ENCODE data around the gene GPR42. TPM values are rescaled to one million over a fixed set of nuclear protein-coding genes. Genes with fewer than 3 reads are reported as not detected.

The GPR42 gene
- total and polyA plus RNA-seq, 4 experiments from 2014 or later, result not detected

DNA sequence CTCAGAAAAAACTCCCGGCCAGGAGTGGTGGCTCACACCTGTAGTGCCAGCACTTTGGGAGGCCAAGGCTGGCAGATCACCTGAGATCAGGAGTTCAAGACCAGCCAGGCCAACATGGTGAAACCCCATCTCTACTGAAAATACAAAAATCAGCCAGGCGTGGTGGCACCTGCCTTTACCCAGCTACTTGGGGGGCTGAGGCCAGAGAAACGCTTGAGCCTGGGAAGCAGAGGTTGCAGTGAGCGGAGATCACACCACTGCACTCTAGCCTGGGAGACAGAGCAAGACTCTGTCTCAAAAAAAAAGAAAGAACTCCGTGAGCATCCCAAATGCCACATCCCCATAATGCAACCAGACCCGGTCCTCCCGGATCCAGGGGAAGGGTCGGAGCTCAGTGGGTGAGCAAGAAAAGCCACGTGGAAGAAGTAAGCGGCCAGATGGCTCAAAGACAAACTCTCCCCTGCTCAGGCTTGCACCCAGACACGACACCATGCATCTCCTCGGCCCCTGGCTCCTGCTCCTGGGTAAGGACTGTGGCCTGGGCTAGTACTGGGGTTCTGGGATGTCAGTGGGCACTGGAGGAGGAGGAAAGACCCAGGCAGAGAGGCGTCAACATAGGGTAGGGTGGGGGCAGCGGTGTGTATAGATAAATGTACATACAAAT lies 39.2 kb upstream of the GPR42 start:
- Histone ChIP-seq H3K4me1 (ENCODE audit: insufficient read depth, low read length) (peaks cover 9% of the 10 kb centered on the region), H3K27ac (ENCODE audit: low read depth, low read length) (no peak overlapping the region), H3K36me3 (ENCODE audit: insufficient read depth, low read length) (no peaks in the 10 kb centered on the region), H3K9me3 (ENCODE audit: control insufficient read depth in 1 of 2, low read length in 2 of 2) (no peaks in the 10 kb centered on the region), H3K4me3 (ENCODE audit: low read length in 2 of 2) (no peak overlapping the region), H3K27me3 (ENCODE audit: insufficient read depth, low read length) (no peaks in the 10 kb centered on the region)
- H3K9me3 Mint-ChIP-seq, result no peaks in the 10 kb centered on the region
- no peak overlapping the region for H3K27ac Mint-ChIP-seq
- peaks cover 6 to 15% (median 10%) of the 10 kb centered on the region in 4 donors for H3K4me1 Mint-ChIP-seq
- peak in 1 of 5 donors; percentile 7 for DNase-seq
- CTCF ChIA-PET (ENCODE audit: partially characterized antibody), result interaction anchor here (0.9 kb wide), 1 partner anchor 164 kb away, joined by 3 read pairs; no protein-coding TSS in a partner anchor
- no peak overlapping the region for H3K4me3 Mint-ChIP-seq
- no peaks in the 10 kb centered on the region for H3K36me3 Mint-ChIP-seq
- POLR2A ChIA-PET (ENCODE audit: partially characterized antibody), result interaction anchor here (0.6 kb wide), 1 partner anchor 15 kb away, joined by 3 read pairs; no protein-coding TSS in a partner anchor
- H3K27me3 Mint-ChIP-seq, result peaks cover 7 to 26% of the 10 kb centered on the region in 2 donors
- intact Hi-C loops (cut with micrococcal nuclease), result no loop called here

GRCh38 chr19:35332817-35333216 lies 38.1 kb upstream of the GPR42 start:
- intact Hi-C loops (cut with micrococcal nuclease), result no loop called here
- H3K27ac Mint-ChIP-seq, result peak overlapping the region in 2 of 7 donors; percentile 9 to 18
- no peaks in the 10 kb centered on the region for H3K36me3 Mint-ChIP-seq
- ChIA-PET CTCF (ENCODE audit: partially characterized antibody) (interaction anchor here (0.9 to 1.6 kb wide), 3 partner anchors 20 to 162 kb away, joined by 3 to 7 read pairs (median 5); no protein-coding TSS in a partner anchor), POLR2A (ENCODE audit: partially characterized antibody) (no interaction called here)
- peak; percentile 12 to 35 (median 22) for DNase-seq
- no peak overlapping the region for H3K4me3 ChIP-seq (ENCODE audit: low read length in 2 of 2)
- H3K27me3 ChIP-seq (ENCODE audit: insufficient read depth, low read length), result no peaks in the 10 kb centered on the region
- no peaks in the 10 kb centered on the region for H3K36me3 ChIP-seq (ENCODE audit: insufficient read depth, low read length)
- H3K4me1 Mint-ChIP-seq, result peaks cover 6 to 15% (median 10%) of the 10 kb centered on the region in 4 donors
- H3K27ac ChIP-seq (ENCODE audit: low read depth, low read length), result no peak overlapping the region
- no peaks in the 10 kb centered on the region for H3K9me3 ChIP-seq (ENCODE audit: control insufficient read depth in 1 of 2, low read length in 2 of 2)
- H3K27me3 Mint-ChIP-seq, result peaks cover 3 to 25% of the 10 kb centered on the region in 2 donors
- no peaks in the 10 kb centered on the region for H3K9me3 Mint-ChIP-seq
- peak overlapping the region in 2 of 8 donors; percentile 63 to 67 for H3K4me3 Mint-ChIP-seq
- peaks cover 9% of the 10 kb centered on the region for H3K4me1 ChIP-seq (ENCODE audit: insufficient read depth, low read length)

DNA sequence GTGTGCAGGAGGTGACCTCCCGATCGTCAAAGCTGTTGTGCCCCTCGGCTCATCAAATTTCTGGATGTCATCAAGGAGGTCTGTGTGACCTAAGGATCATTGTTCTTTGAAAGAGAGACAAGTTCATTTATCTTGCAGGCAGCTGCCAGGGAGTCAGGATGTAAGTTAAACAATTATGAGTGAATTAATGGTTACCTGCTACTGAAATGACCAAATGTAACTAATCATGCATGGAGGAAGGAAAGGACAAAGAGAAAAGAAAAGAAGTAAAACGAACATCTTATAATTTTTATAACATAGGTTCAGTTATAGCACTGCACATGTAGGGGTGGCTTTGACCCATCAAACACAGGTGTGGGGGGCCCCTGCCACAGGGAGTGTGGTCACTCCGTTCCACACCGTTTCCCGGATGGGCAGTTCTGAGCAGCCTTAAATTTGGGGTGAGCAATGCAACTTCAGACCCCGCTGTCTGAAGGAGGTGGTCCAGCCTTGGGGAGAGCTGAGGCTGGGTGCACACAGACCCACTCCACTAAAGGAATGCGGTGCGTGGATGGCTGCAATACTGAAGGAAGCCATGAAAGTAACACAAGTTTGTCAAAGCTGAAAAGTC lies 36.6 kb upstream of the GPR42 start:
- Mint-ChIP-seq H3K27me3 (peaks cover 3 to 21% of the 10 kb centered on the region in 2 donors), H3K9me3 (no peaks in the 10 kb centered on the region), H3K4me1 (peaks cover 6 to 15% (median 10%) of the 10 kb centered on the region in 4 donors), H3K36me3 (no peaks in the 10 kb centered on the region), H3K4me3 (no peak overlapping the region), H3K27ac (no peak overlapping the region)
- H3K4me3 ChIP-seq (ENCODE audit: low read length in 2 of 2), result no peak overlapping the region
- H3K27ac ChIP-seq (ENCODE audit: low read depth, low read length), result no peak overlapping the region
- DNase-seq, result no peak
- peaks cover 9% of the 10 kb centered on the region for H3K4me1 ChIP-seq (ENCODE audit: insufficient read depth, low read length)
- H3K36me3 ChIP-seq (ENCODE audit: insufficient read depth, low read length), result no peaks in the 10 kb centered on the region
- ChIA-PET POLR2A (ENCODE audit: partially characterized antibody) (no interaction called here), CTCF (ENCODE audit: partially characterized antibody) (interaction anchor here (0.7 to 1.6 kb wide), 3 partner anchors 12 to 161 kb away, joined by 4 to 7 read pairs (median 5); no protein-coding TSS in a partner anchor)
- H3K9me3 ChIP-seq (ENCODE audit: control insufficient read depth in 1 of 2, low read length in 2 of 2), result no peaks in the 10 kb centered on the region
- H3K27me3 ChIP-seq (ENCODE audit: insufficient read depth, low read length), result no peaks in the 10 kb centered on the region
- intact Hi-C loops (cut with micrococcal nuclease), result no loop called here

- ChIA-PET POLR2A (ENCODE audit: partially characterized antibody) (no interaction called here), CTCF (ENCODE audit: partially characterized antibody) (no interaction called here)
- intact Hi-C loops (cut with micrococcal nuclease), result no loop called here
- no peaks in the 10 kb centered on the region for H3K36me3 ChIP-seq (ENCODE audit: insufficient read depth, low read length)
- peak in 1 of 5 donors; percentile 2 for DNase-seq
- Mint-ChIP-seq H3K4me1 (peaks cover 6 to 15% (median 10%) of the 10 kb centered on the region in 4 donors), H3K9me3 (no peaks in the 10 kb centered on the region), H3K27me3 (peaks cover 0 to 13% of the 10 kb centered on the region in 2 donors), H3K36me3 (no peaks in the 10 kb centered on the region), H3K4me3 (no peak overlapping the region), H3K27ac (no peak overlapping the region)
- H3K9me3 ChIP-seq (ENCODE audit: control insufficient read depth in 1 of 2, low read length in 2 of 2), result no peaks in the 10 kb centered on the region
- no peak overlapping the region for H3K4me3 ChIP-seq (ENCODE audit: low read length in 2 of 2)
- no peaks in the 10 kb centered on the region for H3K27me3 ChIP-seq (ENCODE audit: insufficient read depth, low read length)
- no peak overlapping the region for H3K27ac ChIP-seq (ENCODE audit: low read depth, low read length)
- H3K4me1 ChIP-seq (ENCODE audit: insufficient read depth, low read length), result peaks cover 9% of the 10 kb centered on the region
Observed at GRCh38 chr19:35336166-35336955, 34.5 kb upstream of the GPR42 start.

DNA sequence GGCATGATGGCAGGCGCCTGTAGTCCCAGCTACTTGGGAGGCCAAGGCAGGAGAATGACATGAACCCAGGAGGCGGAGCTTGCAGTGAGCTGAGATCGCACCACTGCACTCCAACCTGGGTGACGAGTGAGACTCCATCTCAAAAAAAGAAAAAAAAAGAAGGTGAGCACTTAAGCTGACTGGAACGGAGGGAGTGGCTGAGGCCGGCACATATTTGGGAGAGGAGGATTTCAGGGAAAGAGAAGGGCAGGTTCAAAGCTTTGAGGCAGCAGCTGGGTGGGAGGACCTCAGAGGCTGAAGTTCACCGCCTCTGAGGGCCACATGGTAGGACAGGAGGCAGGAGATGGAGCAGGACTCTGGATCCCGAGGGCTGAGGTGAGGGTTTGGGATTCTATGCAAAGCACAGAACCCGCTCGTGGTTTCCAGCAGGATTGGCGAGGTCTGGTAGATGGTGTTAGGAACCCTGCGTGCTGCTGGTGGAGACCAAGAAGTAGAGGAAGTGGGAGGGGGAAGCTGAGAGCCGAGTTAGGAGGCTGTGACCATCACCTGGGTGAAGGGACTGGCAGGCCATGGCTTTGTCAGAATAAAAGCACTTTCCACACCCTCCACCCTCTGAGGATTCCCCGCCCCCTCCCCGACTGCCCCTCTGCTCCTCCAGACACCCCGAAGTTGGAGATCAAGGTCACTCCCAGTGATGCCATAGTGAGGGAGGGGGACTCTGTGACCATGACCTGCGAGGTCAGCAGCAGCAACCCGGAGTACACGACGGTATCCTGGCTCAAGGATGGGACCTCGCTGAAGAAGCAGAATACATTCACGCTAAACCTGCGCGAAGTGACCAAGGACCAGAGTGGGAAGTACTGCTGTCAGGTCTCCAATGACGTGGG lies 33.5 kb upstream of the GPR42 start:
- Histone ChIP-seq H3K9me3 (ENCODE audit: control insufficient read depth in 1 of 2, low read length in 2 of 2) (no peaks in the 10 kb centered on the region), H3K4me3 (ENCODE audit: low read length in 2 of 2) (no peak overlapping the region), H3K4me1 (ENCODE audit: insufficient read depth, low read length) (peaks cover 9% of the 10 kb centered on the region), H3K27ac (ENCODE audit: low read depth, low read length) (no peak overlapping the region), H3K27me3 (ENCODE audit: insufficient read depth, low read length) (no peaks in the 10 kb centered on the region), H3K36me3 (ENCODE audit: insufficient read depth, low read length) (no peaks in the 10 kb centered on the region)
- CTCF ChIA-PET (ENCODE audit: partially characterized antibody), result no interaction called here
- no peak overlapping the region for H3K27ac Mint-ChIP-seq
- intact Hi-C loops (cut with micrococcal nuclease), result no loop called here
- POLR2A ChIA-PET (ENCODE audit: partially characterized antibody), result no interaction called here
- no peak overlapping the region for H3K4me3 Mint-ChIP-seq
- no peaks in the 10 kb centered on the region for H3K9me3 Mint-ChIP-seq
- H3K27me3 Mint-ChIP-seq, result peaks cover under 1 to 13% of the 10 kb centered on the region in 2 donors
- DNase-seq, result peak in 1 of 5 donors; percentile 13
- H3K4me1 Mint-ChIP-seq, result peaks cover 7 to 18% (median 10%) of the 10 kb centered on the region in 4 donors
- H3K36me3 Mint-ChIP-seq, result no peaks in the 10 kb centered on the region

DNA sequence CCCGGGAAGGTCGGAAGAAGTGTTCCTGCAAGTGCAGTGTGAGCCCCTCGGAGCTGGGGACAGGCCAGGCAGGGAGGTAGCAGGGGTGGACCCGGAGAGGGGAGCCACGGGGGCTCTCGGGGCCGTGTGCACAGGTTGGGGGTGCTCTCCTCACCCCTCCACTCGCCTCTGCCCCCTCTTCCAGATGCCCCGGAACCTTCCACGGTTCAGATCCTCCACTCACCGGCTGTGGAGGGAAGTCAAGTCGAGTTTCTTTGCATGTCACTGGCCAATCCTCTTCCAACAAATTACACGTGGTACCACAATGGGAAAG lies 32.9 kb upstream of the GPR42 start:
- H3K9me3 ChIP-seq (ENCODE audit: control insufficient read depth in 1 of 2, low read length in 2 of 2), result no peaks in the 10 kb centered on the region
- no peak overlapping the region for H3K27ac ChIP-seq (ENCODE audit: low read depth, low read length)
- POLR2A ChIA-PET (ENCODE audit: partially characterized antibody), result no interaction called here
- Mint-ChIP-seq H3K4me3 (no peak overlapping the region), H3K36me3 (no peaks in the 10 kb centered on the region), H3K27me3 (peaks cover 3 to 13% of the 10 kb centered on the region in 2 donors), H3K9me3 (no peaks in the 10 kb centered on the region), H3K4me1 (peaks cover 3 to 14% (median 5%) of the 10 kb centered on the region in 4 donors), H3K27ac (no peak overlapping the region)
- H3K27me3 ChIP-seq (ENCODE audit: insufficient read depth, low read length), result no peaks in the 10 kb centered on the region
- H3K4me3 ChIP-seq (ENCODE audit: low read length in 2 of 2), result no peak overlapping the region
- DNase-seq, result peak in 1 of 5 donors; percentile 35
- H3K36me3 ChIP-seq (ENCODE audit: insufficient read depth, low read length), result no peaks in the 10 kb centered on the region
- intact Hi-C loops (cut with micrococcal nuclease), result no loop called here
- H3K4me1 ChIP-seq (ENCODE audit: insufficient read depth, low read length), result peaks cover 3% of the 10 kb centered on the region
- CTCF ChIA-PET (ENCODE audit: partially characterized antibody), result no interaction called here
